ENCODE data around the gene DNM2. TPM values are rescaled to one million over a fixed set of nuclear protein-coding genes. Genes with fewer than 3 reads are reported as not detected.

DNM2 gene
- total RNA-seq, 1 donor from 2014 or later = 113 TPM

GRCh38 chr19:10762656-10763055, 44.8 kb downstream of the DNM2 start:
- peak overlapping the region; percentile 43 to 61 for H3K27ac ChIP-seq
- intact Hi-C loops (cut with DNase I) = no loop called here

GRCh38 chr19:10763411-10763810, 45.5 kb downstream of the DNM2 start:
- intact Hi-C loops (cut with DNase I) = no loop called here
- Histone ChIP-seq H3K36me3 (peaks cover 6 to 16% of the 10 kb centered on the region in 2 donors), H3K27me3 (no peaks in the 10 kb centered on the region), H3K9me3 (no peaks in the 10 kb centered on the region), H3K4me1 (peaks cover 17 to 44% of the 10 kb centered on the region in 2 donors), H3K4me3 (no peak overlapping the region), H3K27ac (peak overlapping the region in 1 of 2 donors; percentile 61)
- DNase-seq (ENCODE audit: low spot score in 2 of 2) = no peak
- TF ChIP-seq, protein P1, sequence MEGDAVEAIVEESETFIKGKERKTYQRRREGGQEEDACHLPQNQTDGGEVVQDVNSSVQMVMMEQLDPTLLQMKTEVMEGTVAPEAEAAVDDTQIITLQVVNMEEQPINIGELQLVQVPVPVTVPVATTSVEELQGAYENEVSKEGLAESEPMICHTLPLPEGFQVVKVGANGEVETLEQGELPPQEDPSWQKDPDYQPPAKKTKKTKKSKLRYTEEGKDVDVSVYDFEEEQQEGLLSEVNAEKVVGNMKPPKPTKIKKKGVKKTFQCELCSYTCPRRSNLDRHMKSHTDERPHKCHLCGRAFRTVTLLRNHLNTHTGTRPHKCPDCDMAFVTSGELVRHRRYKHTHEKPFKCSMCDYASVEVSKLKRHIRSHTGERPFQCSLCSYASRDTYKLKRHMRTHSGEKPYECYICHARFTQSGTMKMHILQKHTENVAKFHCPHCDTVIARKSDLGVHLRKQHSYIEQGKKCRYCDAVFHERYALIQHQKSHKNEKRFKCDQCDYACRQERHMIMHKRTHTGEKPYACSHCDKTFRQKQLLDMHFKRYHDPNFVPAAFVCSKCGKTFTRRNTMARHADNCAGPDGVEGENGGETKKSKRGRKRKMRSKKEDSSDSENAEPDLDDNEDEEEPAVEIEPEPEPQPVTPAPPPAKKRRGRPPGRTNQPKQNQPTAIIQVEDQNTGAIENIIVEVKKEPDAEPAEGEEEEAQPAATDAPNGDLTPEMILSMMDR (IDR thresholded peaks at IDR 0.05) = no peak

More at GRCh38 chr19:10762656-10763055, 44.8 kb downstream of the DNM2 start:
- no peak for DNase-seq (ENCODE audit: low spot score in 2 of 2)
- no peaks in the 10 kb centered on the region for H3K9me3 ChIP-seq
- H3K4me1 ChIP-seq = peaks cover 17 to 40% of the 10 kb centered on the region in 2 donors
- peaks cover 6 to 16% of the 10 kb centered on the region in 2 donors for H3K36me3 ChIP-seq
- H3K27me3 ChIP-seq = no peaks in the 10 kb centered on the region
- TF ChIP-seq, protein P1 (IDR thresholded peaks at IDR 0.05) = no peak
- H3K4me3 ChIP-seq = no peak overlapping the region

DNA sequence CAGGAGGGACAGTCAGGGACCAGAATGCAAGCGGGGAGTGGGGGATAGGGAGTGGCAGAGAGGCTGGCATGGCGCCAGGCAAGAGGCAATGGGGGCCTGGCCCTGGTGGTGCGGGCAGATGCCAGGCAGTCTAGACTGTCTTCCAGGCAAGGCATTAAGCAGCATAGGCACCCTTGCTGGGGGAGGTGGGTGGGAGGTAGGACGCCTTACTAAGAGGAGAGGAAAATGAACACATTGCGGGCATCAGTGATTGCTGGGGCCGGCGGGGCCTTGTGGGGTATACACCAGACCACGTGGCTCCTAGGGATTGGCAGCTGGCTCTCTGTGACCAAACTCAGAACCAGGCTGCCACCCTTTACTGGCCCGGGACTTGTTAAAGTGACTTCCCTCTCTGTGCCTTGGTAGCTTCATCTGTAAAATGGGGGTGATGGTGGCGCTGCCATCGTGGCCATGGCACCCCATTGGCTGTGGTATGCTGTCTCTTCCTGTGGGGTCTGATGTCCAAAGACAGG, 46.0 kb downstream of the DNM2 start:
- TF ChIP-seq, protein P1 (IDR thresholded peaks at IDR 0.05) = no peak
- Histone ChIP-seq H3K27ac (peak overlapping the region in 1 of 2 donors; percentile 61), H3K36me3 (peaks cover 6 to 16% of the 10 kb centered on the region in 2 donors), H3K4me3 (no peak overlapping the region), H3K27me3 (no peaks in the 10 kb centered on the region), H3K9me3 (no peaks in the 10 kb centered on the region), H3K4me1 (peaks cover 17 to 44% of the 10 kb centered on the region in 2 donors)
- intact Hi-C loops (cut with DNase I) = no loop called here
- no peak for DNase-seq (ENCODE audit: low spot score in 2 of 2)

DNA sequence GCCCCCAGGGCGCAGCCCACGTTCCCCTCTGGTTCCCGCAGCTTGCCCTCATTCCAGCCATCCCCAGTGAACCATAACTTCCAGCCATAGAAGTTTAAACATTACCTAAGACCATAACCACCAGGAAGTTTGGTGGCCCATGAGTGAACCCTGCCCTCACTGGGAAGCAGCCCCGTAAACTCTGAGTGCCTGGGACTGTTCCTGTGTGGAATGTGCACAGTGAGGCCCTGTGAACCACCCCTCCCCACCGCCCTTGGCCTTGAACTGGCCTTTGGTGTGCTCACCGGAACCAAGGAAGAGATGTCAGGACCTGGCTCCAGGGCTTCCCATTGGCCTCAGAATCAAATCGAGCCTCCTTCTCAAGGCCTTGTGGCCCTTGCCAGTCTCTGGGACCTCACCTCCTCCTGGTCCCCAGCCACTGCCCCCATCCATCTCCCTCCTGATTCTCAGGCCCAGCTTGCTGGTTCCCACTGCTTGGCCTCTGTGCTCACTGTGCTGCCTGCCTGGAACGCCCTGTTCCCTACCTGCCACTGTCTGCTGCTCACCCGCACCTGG, 46.5 kb downstream of the DNM2 start:
- Histone ChIP-seq H3K4me1 (peaks cover 19 to 44% of the 10 kb centered on the region in 2 donors), H3K9me3 (no peaks in the 10 kb centered on the region), H3K4me3 (no peak overlapping the region), H3K36me3 (peaks cover 6 to 16% of the 10 kb centered on the region in 2 donors), H3K27ac (no peak overlapping the region), H3K27me3 (no peaks in the 10 kb centered on the region)
- no peak for DNase-seq (ENCODE audit: low spot score in 2 of 2)
- intact Hi-C loops (cut with DNase I) = no loop called here
- TF ChIP-seq, protein P1 (IDR thresholded peaks at IDR 0.05) = no peak

DNA sequence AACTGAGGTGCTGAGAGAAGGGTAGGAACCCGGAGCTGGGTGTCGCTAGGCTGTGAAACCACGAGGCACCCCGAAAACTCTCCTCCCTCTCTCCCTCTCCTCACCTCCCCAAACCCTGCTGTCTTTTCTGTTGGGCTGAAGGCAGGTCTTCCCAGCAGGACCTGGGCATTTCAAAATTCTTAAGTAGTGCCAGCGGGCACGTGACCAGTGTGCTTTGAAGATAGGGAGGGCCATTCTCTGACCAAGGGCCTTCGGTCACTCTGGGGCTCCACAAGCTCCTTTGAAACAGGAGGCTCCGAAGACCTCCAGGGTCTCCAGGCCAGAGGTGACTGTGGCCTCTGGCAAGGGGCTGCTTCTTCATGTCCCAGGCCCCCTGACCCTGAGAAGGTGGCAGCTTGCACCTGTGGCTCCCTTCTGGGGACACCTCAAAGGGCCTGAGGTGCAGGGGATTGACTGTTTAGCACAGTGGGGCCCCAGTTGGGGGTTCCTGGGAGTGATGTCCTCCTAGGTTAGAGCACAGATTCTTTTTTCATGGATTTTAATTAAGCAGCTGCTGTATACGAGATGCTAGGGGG, 48.3 kb downstream of the DNM2 start:
- TF ChIP-seq, protein P1 (IDR thresholded peaks at IDR 0.05) = no peak
- Histone ChIP-seq H3K36me3 (peaks cover 0 to 7% of the 10 kb centered on the region in 2 donors), H3K9me3 (no peaks in the 10 kb centered on the region), H3K4me3 (no peak overlapping the region), H3K27me3 (no peaks in the 10 kb centered on the region), H3K27ac (peak overlapping the region; percentile 60 to 71), H3K4me1 (peaks cover 20 to 50% of the 10 kb centered on the region in 2 donors)
- no peak for DNase-seq (ENCODE audit: low spot score in 2 of 2)
- intact Hi-C loops (cut with DNase I) = no loop called here
